OCI-LY7 (cell line): ENCODE measurements around the gene TYW1.
"Not testable (repeated sequence)": the region's sequence is repeated elsewhere in the genome, so short reads cannot be mapped to it uniquely, and the experiment has no call there.

Source experiments
- CTCF ChIP-seq: fragments of 200-600 bp; sonication (generic); conservative IDR thresholded peaks from 2 replicates; pipeline ENCODE4 v1.5.1; 2014; ENCODE audit warnings: mild to moderate bottlenecking, antibody characterized with exemption, low read length, moderate library complexity, mixed read lengths
- EZH2phosphoT487 ChIP-seq: fragments of 200-600 bp; sonication (generic); IDR thresholded peaks from 2 replicates; pipeline ENCODE4 v1.6.1; 2018; ENCODE audit warnings: low read depth, borderline replicate concordance, mild to moderate bottlenecking, mixed run types, antibody characterized with exemption, low read length, moderate library complexity, mixed read lengths

GRCh38 chr7:67009677-67010076 lies 13.0 kb downstream of the TYW1 start:
- not testable (repeated sequence) for TF ChIP-seq CTCF, EZH2phosphoT487
